GM19035 (cell line): ENCODE data around the gene CNTF.

Experiments
- ATAC-seq: cut with Tn5 transposase; IDR thresholded peaks from one replicate; pipeline ENCODE4 v1.9.1; 2021; ENCODE audit not compliant: unreplicated experiment

CNTF gene

GRCh38 chr11:58641803-58642581, 19.5 kb downstream of the CNTF start:
- no peak for ATAC-seq

GRCh38 chr11:58645854-58646253, 23.4 kb downstream of the CNTF start:
- ATAC-seq: no peak

- ATAC-seq: peak; percentile 88
Observed at GRCh38 chr11:58647141-58647699, 24.8 kb downstream of the CNTF start.

GRCh38 chr11:58647866-58648265, 25.4 kb downstream of the CNTF start:
- peak; percentile 8 for ATAC-seq

GRCh38 chr11:58649623-58650022, 27.2 kb downstream of the CNTF start:
- ATAC-seq: no peak

- ATAC-seq: no peak
Observed at GRCh38 chr11:58650496-58650895, 28.0 kb downstream of the CNTF start.

GRCh38 chr11:58652726-58653280, 30.3 kb downstream of the CNTF start:
- ATAC-seq: no peak

GRCh38 chr11:58654079-58654907, 31.8 kb downstream of the CNTF start:
- ATAC-seq: peak; percentile 86

GRCh38 chr11:58654908-58655296, 32.4 kb downstream of the CNTF start:
- ATAC-seq: peak; percentile 37

GRCh38 chr11:58656348-58656747, 33.9 kb downstream of the CNTF start:
- ATAC-seq: no peak

- no peak for ATAC-seq
Observed at GRCh38 chr11:58658623-58659022, 36.2 kb downstream of the CNTF start.

- no peak for ATAC-seq
Observed at GRCh38 chr11:58659404-58659803, 36.9 kb downstream of the CNTF start.

- ATAC-seq: no peak
Observed at GRCh38 chr11:58659910-58660570, 37.6 kb downstream of the CNTF start.

GRCh38 chr11:58671983-58672633, 49.6 kb downstream of the CNTF start:
- no peak for ATAC-seq

- ATAC-seq: no peak
Observed at GRCh38 chr11:58674609-58675008, 52.1 kb downstream of the CNTF start.
